Gastrocnemius medialis (tissue), 4 donors: Measurements from ENCODE around the gene OGFR.

Experiments
- CTCF ChIP-seq, 5 experiments: fragments of 450-650 bp in 3 of 5; fragments of 200-600 bp in 2 of 5; sonication (generic) in 2 of 5; IDR thresholded peaks in 4 of 5; conservative IDR thresholded peaks in 1 of 5; 1 replicate in 4 of 5; 2 replicates in 1 of 5; pipeline ENCODE4 v1.5.1; 2016 to 2019; ENCODE audit warnings: antibody characterized with exemption in 5 of 5, mild to moderate bottlenecking in 3 of 5, moderate library complexity in 3 of 5
- POLR2A ChIP-seq, 2 donors: fragments of 450-650 bp; IDR thresholded peaks; one replicate each; pipeline ENCODE4 v1.6.1; 2017; ENCODE audit warnings: antibody characterized with exemption in 2 of 2, mild to moderate bottlenecking in 2 of 2, moderate library complexity in 2 of 2

DNA sequence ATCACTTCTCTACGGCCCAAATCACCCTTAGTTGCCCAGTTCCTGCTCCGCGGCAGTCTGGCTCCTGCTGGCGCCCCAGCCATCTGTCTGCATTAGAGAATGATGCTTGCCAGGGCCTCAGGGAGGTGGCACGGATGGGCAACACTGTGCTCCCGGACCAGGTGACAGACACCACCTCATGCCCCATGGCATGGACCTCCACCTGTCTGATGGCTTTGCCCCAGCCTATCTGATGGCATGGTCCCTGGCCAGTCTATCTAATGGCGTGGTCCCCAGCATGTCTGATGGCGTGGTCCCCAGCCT, 27.2 kb upstream of the OGFR start:
- TF ChIP-seq CTCF (IDR thresholded peaks at IDR 0.05 in 4 of 5, conservative IDR thresholded peaks at IDR 0.05 in 1 of 5) = no peak
- TF ChIP-seq POLR2A (IDR thresholded peaks at IDR 0.05) = no peak
